Astrocyte (in vitro differentiated cells and primary cell): Measurements from ENCODE around the gene VAX1.

ENCODE experiments used
- CTCF ChIP-seq: IDR thresholded peaks from 2 replicates; pipeline ENCODE4 v1.5.1; 2011; ENCODE audit warnings: low read depth, mild to moderate bottlenecking, inconsistent platforms, low read length, moderate library complexity; ENCODE audit not compliant: insufficient read depth
- EZH2 ChIP-seq: IDR thresholded peaks from 2 replicates; pipeline ENCODE4 v1.6.1; 2012; ENCODE audit warnings: mild to moderate bottlenecking, low read length, inconsistent platforms; ENCODE audit not compliant: insufficient read depth

GRCh38 chr10:117148284-117148683 is 10.2 kb upstream of the VAX1 start:
- TF ChIP-seq CTCF: no peak
- TF ChIP-seq EZH2: no peak
